Measurements from ENCODE around the gene PABPC1L.

Gene PABPC1L

GRCh38 chr20:44967207-44967807 is 57.4 kb downstream of the PABPC1L start:
- H2AFZ ChIP-seq (ENCODE audit: low read length): no peak overlapping the region
- H3K27ac ChIP-seq (ENCODE audit: low read length): peak overlapping the region; percentile 83
- H3K9me2 ChIP-seq (replicated peaks; ENCODE audit: insufficient read depth, low read length): no peaks in the 10 kb centered on the region
- peak overlapping the region; percentile 95 for H3K4me3 ChIP-seq (ENCODE audit: low read length)
- 0 out of 2 replicates have a peak, but pooled peaks cover 2% of the 10 kb centered on the region for H3K36me3 ChIP-seq (replicated peaks; ENCODE audit: insufficient read depth, low read length)
- TF ChIP-seq EZH2phosphoT487 (IDR thresholded peaks at IDR 0.05; ENCODE audit: low read length): no peak
- TF ChIP-seq CTCF (IDR thresholded peaks at IDR 0.05; ENCODE audit: low read length): no peak
- no peak for TF ChIP-seq EZH2 (optimal IDR thresholded peaks at IDR 0.05; ENCODE audit: low read depth, low read length)
- no peaks in the 10 kb centered on the region for H3K9me3 ChIP-seq (replicated peaks; ENCODE audit: insufficient read depth, low read length)
- H3K79me2 ChIP-seq (ENCODE audit: low read length): peaks cover 52% of the 10 kb centered on the region
- no peaks in the 10 kb centered on the region for H4K20me1 ChIP-seq (ENCODE audit: insufficient read depth, low read length)
- peaks cover 31% of the 10 kb centered on the region for H3K4me1 ChIP-seq (ENCODE audit: low read length)
- peak overlapping the region; percentile 90 for H3K9ac ChIP-seq (ENCODE audit: low read length)
- peak overlapping the region; percentile 91 for H3K4me2 ChIP-seq (ENCODE audit: low read depth, low read length)
- DNase-seq: peak; percentile 60
- no peaks in the 10 kb centered on the region for H3K27me3 ChIP-seq (replicated peaks; ENCODE audit: insufficient read depth, low read length)
- peaks cover 58% of the 10 kb centered on the region for H3F3A ChIP-seq (ENCODE audit: insufficient read depth, low read length)

- Histone ChIP-seq H2AFZ (ENCODE audit: low read length) (no peak overlapping the region), H3K9ac (ENCODE audit: low read length) (peak overlapping the region; percentile 53; the same call in 1 of the 2 replicates), H3F3A (ENCODE audit: insufficient read depth, low read length) (peaks cover 66% of the 10 kb centered on the region), H3K4me2 (ENCODE audit: low read depth, low read length) (peak overlapping the region; percentile 91), H3K4me3 (ENCODE audit: low read length) (peak overlapping the region; percentile 95), H4K20me1 (ENCODE audit: insufficient read depth, low read length) (no peaks in the 10 kb centered on the region), H3K4me1 (ENCODE audit: low read length) (peaks cover 32% of the 10 kb centered on the region), H3K27ac (ENCODE audit: low read length) (peak overlapping the region; percentile 83), H3K79me2 (ENCODE audit: low read length) (peaks cover 73% of the 10 kb centered on the region), H3K9me3 (replicated peaks; ENCODE audit: insufficient read depth, low read length) (no peaks in the 10 kb centered on the region), H3K27me3 (replicated peaks; ENCODE audit: insufficient read depth, low read length) (no peaks in the 10 kb centered on the region), H3K36me3 (replicated peaks; ENCODE audit: insufficient read depth, low read length) (peaks cover 17% of the 10 kb centered on the region), H3K9me2 (replicated peaks; ENCODE audit: insufficient read depth, low read length) (no peaks in the 10 kb centered on the region)
- peak; percentile 38 for DNase-seq
- TF ChIP-seq CTCF (IDR thresholded peaks at IDR 0.05; ENCODE audit: low read length): no peak
- TF ChIP-seq EZH2 (optimal IDR thresholded peaks at IDR 0.05; ENCODE audit: low read depth, low read length): no peak
- TF ChIP-seq EZH2phosphoT487 (IDR thresholded peaks at IDR 0.05; ENCODE audit: low read length): no peak
These were observed 59.5 kb downstream of the PABPC1L start for GRCh38 chr20:44969300-44969894.

GRCh38 chr20:44970243-44970757 is 60.4 kb downstream of the PABPC1L start:
- peaks cover 82% of the 10 kb centered on the region for H3K79me2 ChIP-seq (ENCODE audit: low read length)
- peak; percentile 46 for DNase-seq
- no peaks in the 10 kb centered on the region for H3K9me3 ChIP-seq (replicated peaks; ENCODE audit: insufficient read depth, low read length)
- H3K9me2 ChIP-seq (replicated peaks; ENCODE audit: insufficient read depth, low read length): no peaks in the 10 kb centered on the region
- peak overlapping the region; percentile 91 for H3K4me2 ChIP-seq (ENCODE audit: low read depth, low read length)
- no peak overlapping the region for H2AFZ ChIP-seq (ENCODE audit: low read length)
- H3F3A ChIP-seq (ENCODE audit: insufficient read depth, low read length): peaks cover 66% of the 10 kb centered on the region
- peaks cover 24% of the 10 kb centered on the region for H3K36me3 ChIP-seq (replicated peaks; ENCODE audit: insufficient read depth, low read length)
- H3K27ac ChIP-seq (ENCODE audit: low read length): peak overlapping the region; percentile 83
- peaks cover 39% of the 10 kb centered on the region for H3K4me1 ChIP-seq (ENCODE audit: low read length)
- peak overlapping the region; percentile 66 for H3K9ac ChIP-seq (ENCODE audit: low read length)
- TF ChIP-seq EZH2 (optimal IDR thresholded peaks at IDR 0.05; ENCODE audit: low read depth, low read length): no peak
- TF ChIP-seq CTCF (IDR thresholded peaks at IDR 0.05; ENCODE audit: low read length): no peak
- no peak for TF ChIP-seq EZH2phosphoT487 (IDR thresholded peaks at IDR 0.05; ENCODE audit: low read length)
- H4K20me1 ChIP-seq (ENCODE audit: insufficient read depth, low read length): no peaks in the 10 kb centered on the region
- peak overlapping the region; percentile 95 for H3K4me3 ChIP-seq (ENCODE audit: low read length)
- no peaks in the 10 kb centered on the region for H3K27me3 ChIP-seq (replicated peaks; ENCODE audit: insufficient read depth, low read length)

All from MM.1S (cell line).